MCF 10A (cell line): Measurements from ENCODE around the gene TPD52L1. TPM values are rescaled to one million over a fixed set of nuclear protein-coding genes. Genes with fewer than 3 reads are reported as not detected.

Experiments used
- BruUV-seq: library from RNA; stranded (reverse); fragments of 400-500 nt; replicated peaks from 2 replicates; lab custom pipeline; 2021; lab: Mats Ljungman, UMichigan
- CTCF ChIA-PET: fragments of 300-600 bp; sonication (Branson Sonifier 250); formaldehyde crosslinking; extraction: SDS; loops from one replicate; lab custom pipeline; 2021; ENCODE audit warnings: antibody characterized with exemption, inconsistent platforms; lab: Yijun Ruan, JAX
- POLR2A ChIA-PET: fragments of 300-600, 350-650 bp; sonication (Branson Sonifier 250); formaldehyde crosslinking; extraction: SDS; loops from one replicate; lab custom pipeline; 2020; ENCODE audit warnings: antibody characterized with exemption, inconsistent platforms; lab: Yijun Ruan, JAX
- DNase-seq: peaks from one replicate; pipeline ENCODE4 v3.0.0-alpha.2; 2018; ENCODE audit not compliant: unreplicated experiment
- H3K27ac Mint-ChIP-seq: one replicate; pipeline ENCODE4 v1.8.0; 2022; ENCODE audit warnings: mild to moderate bottlenecking, low read depth, mixed read lengths; ENCODE audit not compliant: unreplicated experiment
- H3K27me3 Mint-ChIP-seq: one replicate; pipeline ENCODE4 v1.8.0; 2022; ENCODE audit warnings: mixed read lengths; ENCODE audit not compliant: insufficient read depth, unreplicated experiment
- H3K36me3 Mint-ChIP-seq: one replicate; pipeline ENCODE4 v1.8.0; 2022; ENCODE audit warnings: mild to moderate bottlenecking, moderate library complexity, mixed read lengths; ENCODE audit not compliant: insufficient read depth, unreplicated experiment
- H3K4me1 Mint-ChIP-seq: one replicate; pipeline ENCODE4 v1.8.0; 2022; ENCODE audit warnings: mixed read lengths; ENCODE audit not compliant: insufficient read depth, unreplicated experiment
- H3K4me3 Mint-ChIP-seq: one replicate; pipeline ENCODE4 v1.8.0; 2022; ENCODE audit warnings: mild to moderate bottlenecking, moderate library complexity, mixed read lengths; ENCODE audit not compliant: unreplicated experiment
- H3K9me3 Mint-ChIP-seq: one replicate; pipeline ENCODE4 v1.8.0; 2022; ENCODE audit warnings: mixed read lengths; ENCODE audit not compliant: unreplicated experiment
- CTCF ChIP-seq: fragments of 200-600 bp; IDR thresholded peaks from one replicate; pipeline ENCODE4 v1.8.0; 2022; ENCODE audit warnings: antibody characterized with exemption, mild to moderate bottlenecking; ENCODE audit not compliant: unreplicated experiment
- intact Hi-C: fragments of 100-400 bp; cut with micrococcal nuclease; formaldehyde crosslinking; loops from 2 replicates; pipeline ENCODE4 v1.14.1; 2022
- total RNA-seq: library from RNA; stranded (reverse); gene quantifications from 2 replicates; pipeline ENCODE4 v1.2.3, GENCODE V29; 2022

The TPD52L1 gene
- total RNA-seq, 1 experiment from 2014 or later = 69.5 TPM

- Mint-ChIP-seq H3K27me3 (no peaks in the 10 kb centered on the region), H3K36me3 (no peaks in the 10 kb centered on the region), H3K4me3 (no peak overlapping the region), H3K9me3 (no peaks in the 10 kb centered on the region), H3K27ac (no peak overlapping the region), H3K4me1 (peaks cover 23% of the 10 kb centered on the region)
- POLR2A ChIA-PET = no interaction called here
- CTCF ChIA-PET = interaction anchor here (1.1 kb wide), 1 partner anchor 14 kb away, joined by 8 read pairs; the partner anchor contains the start of gene TPD52L1
- intact Hi-C loops = no loop called here
- no peak for DNase-seq
- no TSS peak for BruUV-seq
- no peak for TF ChIP-seq CTCF
These were observed 14.0 kb downstream of the TPD52L1 start for GRCh38 chr6:125167579-125167978.

- DNase-seq = peak; percentile 22
- Mint-ChIP-seq H3K27ac (peak overlapping the region; percentile 5), H3K27me3 (no peaks in the 10 kb centered on the region), H3K4me1 (peaks cover 23% of the 10 kb centered on the region), H3K4me3 (no peak overlapping the region), H3K9me3 (no peaks in the 10 kb centered on the region), H3K36me3 (no peaks in the 10 kb centered on the region)
- CTCF ChIA-PET = interaction anchor here (0.7 to 3.4 kb wide), 3 partner anchors 15 to 72 kb away, joined by 6 to 25 read pairs (median 7); partner anchors contain the start of gene TPD52L1
- no TSS peak for BruUV-seq
- POLR2A ChIA-PET = interaction anchor here (0.6 to 4.0 kb wide), 6 partner anchors 8 to 105 kb away, joined by 3 to 20 read pairs (median 4); partner anchors contain the start of gene TPD52L1
- intact Hi-C loops = no loop called here
- no peak for TF ChIP-seq CTCF
These were observed 15.5 kb downstream of the TPD52L1 start for GRCh38 chr6:125169058-125169457.

- POLR2A ChIA-PET = interaction anchor here (0.6 to 4.0 kb wide), 8 partner anchors 8 to 611 kb away, joined by 3 to 20 read pairs (median 4); partner anchors contain the start of gene TPD52L1
- peak overlapping the region; percentile 5 for H3K27ac Mint-ChIP-seq
- no peaks in the 10 kb centered on the region for H3K36me3 Mint-ChIP-seq
- no peak for TF ChIP-seq CTCF
- no peak for DNase-seq
- H3K4me3 Mint-ChIP-seq = no peak overlapping the region
- BruUV-seq = no TSS peak
- H3K27me3 Mint-ChIP-seq = no peaks in the 10 kb centered on the region
- CTCF ChIA-PET = interaction anchor here (1.1 to 3.4 kb wide), 3 partner anchors 15 to 23 kb away, joined by 7 to 25 read pairs (median 7); partner anchors contain the start of gene TPD52L1
- intact Hi-C loops = no loop called here
- peaks cover 23% of the 10 kb centered on the region for H3K4me1 Mint-ChIP-seq
- H3K9me3 Mint-ChIP-seq = no peaks in the 10 kb centered on the region
These were observed 15.9 kb downstream of the TPD52L1 start for GRCh38 chr6:125169522-125169921.

GRCh38 chr6:125170376-125170775 lies 16.8 kb downstream of the TPD52L1 start:
- H3K36me3 Mint-ChIP-seq = no peaks in the 10 kb centered on the region
- no peak overlapping the region for H3K4me3 Mint-ChIP-seq
- DNase-seq = peak; percentile 85
- no peaks in the 10 kb centered on the region for H3K9me3 Mint-ChIP-seq
- TF ChIP-seq CTCF = no peak
- H3K27ac Mint-ChIP-seq = peak overlapping the region; percentile 47
- ChIA-PET CTCF (interaction anchor here (0.9 to 3.4 kb wide), 4 partner anchors 9 to 141 kb away, joined by 3 to 25 read pairs (median 5); partner anchors contain the start of gene TPD52L1), POLR2A (interaction anchor here (0.7 to 4.0 kb wide), 6 partner anchors 15 to 610 kb away, joined by 3 to 20 read pairs (median 4); no protein-coding TSS in a partner anchor)
- intact Hi-C loops = no loop called here
- peaks cover 23% of the 10 kb centered on the region for H3K4me1 Mint-ChIP-seq
- no TSS peak for BruUV-seq
- no peaks in the 10 kb centered on the region for H3K27me3 Mint-ChIP-seq
